Measurements from ENCODE around the gene ERI3. TPM values are rescaled to one million over a fixed set of nuclear protein-coding genes. Genes with fewer than 3 reads are reported as not detected.

Gene ERI3
- total and polyA plus RNA-seq, 9 of the 15 experiments (the other 6 are each of a cell fraction or from before 2014, with no cell fraction given) = 47.8 to 93.4 (median 67.2) TPM

- TF ChIP-seq ZNF280A (IDR thresholded peaks at IDR 0.05; ENCODE audit: low read depth, partially characterized antibody) (no peak), ZBTB43 (CRISPR knock-in tag; IDR thresholded peaks at IDR 0.05) (no peak), MTF1 (CRISPR knock-in tag; IDR thresholded peaks at IDR 0.05; ENCODE audit: borderline replicate concordance) (no peak), CREB5 (CRISPR knock-in tag; IDR thresholded peaks at IDR 0.05) (no peak), ZNF318 (IDR thresholded peaks at IDR 0.05; ENCODE audit: borderline replicate concordance in 1 of 2, low read depth in 1 of 2) (no peak), TBL1XR1 (IDR thresholded peaks at IDR 0.05; ENCODE audit: low read length in 2 of 2) (no peak)
- no peak overlapping the region for H3K4me2 ChIP-seq (ENCODE audit: insufficient read depth, low read length)
- H3K79me2 ChIP-seq (ENCODE audit: control insufficient read depth, insufficient read depth, low read length) = peaks cover 5% of the 10 kb centered on the region; the same call in 2 of the 3 replicates
- peaks cover 7 to 10% of the 10 kb centered on the region in 2 experiments; a peak in 4 of 5 replicates for H3K4me1 ChIP-seq (replicated peaks in 1 of 2; ENCODE audit: control insufficient read depth in 2 of 2, insufficient read depth in 2 of 2, low read length in 2 of 2)
- H3K27ac ChIP-seq (ENCODE audit: extremely low read depth, low read depth, low read length) = no peak overlapping the region
- H4K20me1 ChIP-seq (replicated peaks; ENCODE audit: control insufficient read depth, insufficient read depth, low read length) = no peaks in the 10 kb centered on the region
- intact Hi-C loops (cut with micrococcal nuclease) = loop anchor here (10.0 kb wide), 1 partner anchor 444 kb away; no protein-coding TSS in a partner anchor
- DNase-seq (ENCODE audit: extremely low read depth in 1 of 4, low spot score in 3 of 4) (no peak), ATAC-seq (no peak), FAIRE-seq (no peak)
- no TSS peak for BruUV-seq (replicated peaks)
- H3K27me3 ChIP-seq (ENCODE audit: control insufficient read depth in 2 of 2, insufficient read depth in 2 of 2, low read length in 2 of 2) = peaks cover 0 to 7% of the 10 kb centered on the region in 2 experiments; a peak in 1 of 5 replicates
- peaks cover 8% of the 10 kb centered on the region; the same call in 2 of the 3 replicates for H3K36me3 ChIP-seq (ENCODE audit: control insufficient read depth, insufficient read depth, low read length)
- peaks cover 4% of the 10 kb centered on the region for H3K9me1 ChIP-seq (ENCODE audit: control insufficient read depth, insufficient read depth, low read length)
- ChIA-PET POLR2A (no interaction called here), CTCF (ENCODE audit: low intra/inter-chr PET ratio) (no interaction called here)
- no peak overlapping the region for H3K9ac ChIP-seq (ENCODE audit: insufficient read depth in 1 of 2, low read depth in 2 of 2, low read length in 2 of 2)
- WGBS (ENCODE audit: insufficient coverage, low coverage, missing lambda C conversion rate) = 47% methylated on average over 1 of the region's 1 CpG
- H2AFZ ChIP-seq (ENCODE audit: low read depth, low read length) = no peak overlapping the region
- no peak overlapping the region for H3K4me3 ChIP-seq
- in situ Hi-C loops (cut with MboI) = no loop called here
- no peaks in the 10 kb centered on the region for H3K9me3 ChIP-seq (replicated peaks; ENCODE audit: control insufficient read depth, insufficient read depth, low read depth, low read length)
Observed at GRCh38 chr1:44210595-44210994, 144.5 kb downstream of the ERI3 start.
